Spinal cord (tissue), 10 donors: Measurements from ENCODE around the gene PROZ. TPM values are rescaled to one million over a fixed set of nuclear protein-coding genes. Genes with fewer than 3 reads are reported as not detected.
"Not testable (repeated sequence)": the region's sequence is repeated elsewhere in the genome, so short reads cannot be mapped to it uniquely, and the experiment has no call there.

Experiments used
- DNase-seq, 6 donors: peaks; one replicate each; pipeline versions ENCODE4 v3.0.0 to v3.0.0-alpha.2; 2013 to 2015; ENCODE audit warnings: low spot score in 6 of 6, low read depth in 4 of 6
- H3K27ac ChIP-seq: one replicate; pipeline ENCODE4 v1.5.1; 2013; ENCODE audit warnings: low read depth, low read length, control low read depth
- H3K27me3 ChIP-seq: one replicate; pipeline ENCODE4 v1.6.1; 2013; ENCODE audit warnings: low read length; ENCODE audit not compliant: control insufficient read depth, insufficient read depth
- H3K36me3 ChIP-seq: one replicate; pipeline ENCODE4 v1.6.1; 2013; ENCODE audit warnings: low read length; ENCODE audit not compliant: control insufficient read depth, insufficient read depth
- H3K4me1 ChIP-seq: one replicate; pipeline ENCODE4 v1.6.1; 2013; ENCODE audit warnings: low read length; ENCODE audit not compliant: control insufficient read depth, insufficient read depth
- H3K4me3 ChIP-seq: one replicate; pipeline ENCODE4 v1.5.1; 2013; ENCODE audit warnings: low read depth, low read length, control low read depth
- H3K9me3 ChIP-seq: one replicate; pipeline ENCODE4 v1.6.1; 2013; ENCODE audit warnings: low read length; ENCODE audit not compliant: control insufficient read depth, insufficient read depth
- WGBS: methylation state at CpG from one replicate; pipeline ENCODE4 v1.1.5; 2013; ENCODE audit warnings: missing lambda C conversion rate; ENCODE audit not compliant: insufficient coverage; 5-methylcytosine and 5-hydroxymethylcytosine counted together
- polyA plus RNA-seq, 2 donors: library from polyadenylated mRNA; unstranded; fragments of 120-200 nt; gene quantifications; one replicate each; pipeline ENCODE4 v1.2.1, GENCODE V29; 2013; ENCODE audit not compliant: insufficient read length in 2 of 2
- total RNA-seq, 2 donors: library from RNA; depleted of rRNA in 1 of 2; stranded (reverse); fragments of 120-200 nt in 1 of 2; fragments of >200 nt in 1 of 2; gene quantifications; one replicate each; pipeline versions ENCODE4 v1.2.3 to v1.2.4, GENCODE V29; 2013 to 2014
- donor health status: healthy.

The PROZ gene
- total and polyA plus RNA-seq, 4 donors, result 0.17 to 0.39 TPM; not detected in 2

DNA sequence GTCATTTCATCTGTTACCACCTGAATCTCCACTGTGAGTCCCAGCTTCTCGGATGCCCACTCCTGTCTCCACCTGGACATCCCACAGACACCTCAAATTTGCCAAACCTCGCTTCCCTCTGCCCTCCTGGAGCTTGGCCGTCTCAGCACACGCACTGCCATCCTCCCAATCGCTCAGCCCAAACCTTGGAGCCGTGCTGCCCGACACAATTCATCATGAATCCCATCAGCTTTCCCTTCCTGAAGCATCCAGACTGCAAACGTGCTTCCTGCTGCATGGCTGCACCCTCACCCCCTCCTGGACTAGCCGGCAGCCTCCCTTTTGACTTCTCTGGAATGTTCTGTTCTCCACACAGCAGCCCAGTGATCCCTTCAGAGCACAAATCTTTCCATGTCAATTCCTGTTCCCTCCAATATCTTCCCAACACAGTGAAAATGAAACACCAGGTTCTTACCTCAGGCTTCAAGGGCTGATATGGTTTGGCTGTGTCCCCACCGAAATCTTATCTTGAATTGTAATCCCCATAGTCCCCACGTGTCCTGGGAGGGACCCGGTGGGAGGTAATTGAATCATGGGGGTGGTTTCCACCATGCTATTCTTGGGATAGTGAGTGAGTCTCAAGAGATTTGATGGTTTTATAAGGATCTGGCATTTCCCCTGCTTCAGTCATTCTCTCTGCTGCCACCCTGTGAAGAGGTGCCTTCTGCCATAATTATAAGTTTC lies 1.1 kb upstream of the PROZ start:
- no peak for DNase-seq
- Histone ChIP-seq H3K4me1 (peaks cover 26% of the 10 kb centered on the region), H3K36me3 (no peaks in the 10 kb centered on the region), H3K4me3 (no peak overlapping the region), H3K9me3 (no peaks in the 10 kb centered on the region), H3K27ac (no peak overlapping the region), H3K27me3 (peaks cover 17% of the 10 kb centered on the region)
- WGBS, result 76% methylated on average over 9 of the region's 12 CpGs

- Histone ChIP-seq H3K27ac (no peak overlapping the region), H3K36me3 (no peaks in the 10 kb centered on the region), H3K4me1 (peaks cover 19% of the 10 kb centered on the region), H3K9me3 (no peaks in the 10 kb centered on the region), H3K27me3 (peaks cover 16% of the 10 kb centered on the region), H3K4me3 (no peak overlapping the region)
- no peak for DNase-seq
- 56% methylated on average over 4 of the region's 7 CpGs for WGBS
Observed at GRCh38 chr13:113158946-113159345, 498 bp downstream of the PROZ start.

DNA sequence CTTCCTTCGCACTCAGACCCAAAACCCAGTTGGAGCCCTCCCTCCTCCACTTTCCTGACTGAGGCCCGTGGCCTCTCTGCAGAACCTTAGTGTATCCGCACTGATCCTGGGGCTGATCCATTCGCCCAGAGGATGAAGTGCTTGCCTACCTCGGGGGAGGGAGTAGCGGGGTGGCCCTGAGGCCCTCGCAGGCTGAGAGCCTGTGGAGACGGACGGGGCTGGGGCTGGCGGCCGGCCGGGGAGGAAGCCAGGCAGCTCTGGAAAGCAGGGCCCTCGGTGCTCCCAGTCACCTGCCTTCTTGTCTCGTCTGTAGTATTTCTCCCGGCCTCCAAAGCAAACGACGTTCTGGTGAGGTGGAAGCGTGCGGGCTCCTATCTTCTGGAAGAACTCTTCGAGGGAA lies 1.3 kb downstream of the PROZ start:
- peaks cover 16% of the 10 kb centered on the region for H3K27me3 ChIP-seq
- 75% methylated on average over 17 of the region's 20 CpGs for WGBS
- no peak overlapping the region for H3K27ac ChIP-seq
- no peak for DNase-seq
- H3K36me3 ChIP-seq, result no peaks in the 10 kb centered on the region
- peaks cover 14% of the 10 kb centered on the region for H3K4me1 ChIP-seq
- no peaks in the 10 kb centered on the region for H3K9me3 ChIP-seq
- no peak overlapping the region for H3K4me3 ChIP-seq

GRCh38 chr13:113160983-113161382 lies 2.5 kb downstream of the PROZ start:
- no peaks in the 10 kb centered on the region for H3K36me3 ChIP-seq
- WGBS, result 78% methylated on average over 12 of the region's 12 CpGs
- no peak for DNase-seq

GRCh38 chr13:113161433-113161832 lies 3.0 kb downstream of the PROZ start:
- Histone ChIP-seq H3K27ac (no peak overlapping the region), H3K4me3 (no peak overlapping the region), H3K9me3 (no peaks in the 10 kb centered on the region), H3K27me3 (peaks cover 16% of the 10 kb centered on the region), H3K36me3 (no peaks in the 10 kb centered on the region), H3K4me1 (peaks cover 13% of the 10 kb centered on the region)
- 30% methylated on average over 16 of the region's 16 CpGs for WGBS
- no peak for DNase-seq

More at GRCh38 chr13:113160983-113161382, 2.5 kb downstream of the PROZ start:
- Histone ChIP-seq H3K9me3 (no peaks in the 10 kb centered on the region), H3K27ac (no peak overlapping the region), H3K4me3 (no peak overlapping the region), H3K4me1 (peaks cover 13% of the 10 kb centered on the region), H3K27me3 (peaks cover 16% of the 10 kb centered on the region)

GRCh38 chr13:113161975-113162374 lies 3.5 kb downstream of the PROZ start:
- H3K27ac ChIP-seq, H3K9me3 ChIP-seq, H3K36me3 ChIP-seq, DNase-seq, H3K4me3 ChIP-seq: not testable (repeated sequence)
- no CpG with 5 or more reads among the region's 13 CpGs for WGBS
- Histone ChIP-seq H3K27me3 (peaks cover 16% of the 10 kb centered on the region), H3K4me1 (peaks cover 13% of the 10 kb centered on the region)

DNA sequence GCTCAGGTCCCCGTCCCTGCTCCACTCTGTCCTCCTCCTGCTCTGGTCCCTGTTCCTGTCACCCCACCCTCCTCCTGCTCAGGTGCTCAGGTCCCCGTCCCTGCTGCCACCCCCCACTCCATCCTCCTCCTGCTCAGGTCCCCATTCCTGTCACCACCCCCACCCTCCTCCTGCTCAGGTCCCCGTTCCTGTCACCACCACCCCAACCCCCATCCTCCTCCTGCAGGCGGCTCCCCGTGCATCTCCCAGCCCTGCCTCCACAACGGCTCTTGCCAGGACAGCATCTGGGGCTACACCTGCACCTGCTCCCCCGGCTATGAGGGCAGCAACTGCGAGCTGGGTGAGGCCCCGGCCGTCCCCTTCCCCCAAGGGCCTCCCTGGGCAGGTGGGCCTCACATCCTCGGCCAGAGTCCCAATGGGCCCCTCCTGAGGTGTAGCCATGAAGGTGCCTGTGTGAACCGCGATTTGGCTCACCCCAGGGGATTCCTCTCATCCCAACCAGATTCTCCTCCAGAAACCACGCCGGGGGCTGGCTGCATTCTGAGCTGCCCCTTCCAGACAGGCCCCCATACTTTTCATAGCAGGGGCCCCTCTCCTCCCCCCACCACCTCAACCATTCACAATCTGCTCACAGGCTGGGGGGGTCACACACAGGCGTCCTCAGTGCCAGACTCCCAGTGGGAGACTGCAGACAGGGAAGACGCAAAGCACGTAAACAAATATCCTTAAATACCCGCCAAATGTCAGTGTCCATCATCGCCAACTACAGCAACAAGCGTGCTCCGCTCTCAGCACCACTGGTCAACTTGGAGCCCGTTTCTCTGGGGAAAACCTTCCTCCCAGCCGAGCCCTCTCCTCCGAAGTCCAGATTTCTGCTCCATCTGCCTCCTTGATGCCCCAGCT lies 4.6 kb downstream of the PROZ start:
- 34% methylated on average over 25 of the region's 25 CpGs for WGBS
- H3K36me3 ChIP-seq, result no peaks in the 10 kb centered on the region
- no peaks in the 10 kb centered on the region for H3K9me3 ChIP-seq
- no peak overlapping the region for H3K27ac ChIP-seq
- H3K27me3 ChIP-seq, result peaks cover 16% of the 10 kb centered on the region
- no peak overlapping the region for H3K4me3 ChIP-seq
- no peak for DNase-seq
- H3K4me1 ChIP-seq, result peaks cover 13% of the 10 kb centered on the region

DNA sequence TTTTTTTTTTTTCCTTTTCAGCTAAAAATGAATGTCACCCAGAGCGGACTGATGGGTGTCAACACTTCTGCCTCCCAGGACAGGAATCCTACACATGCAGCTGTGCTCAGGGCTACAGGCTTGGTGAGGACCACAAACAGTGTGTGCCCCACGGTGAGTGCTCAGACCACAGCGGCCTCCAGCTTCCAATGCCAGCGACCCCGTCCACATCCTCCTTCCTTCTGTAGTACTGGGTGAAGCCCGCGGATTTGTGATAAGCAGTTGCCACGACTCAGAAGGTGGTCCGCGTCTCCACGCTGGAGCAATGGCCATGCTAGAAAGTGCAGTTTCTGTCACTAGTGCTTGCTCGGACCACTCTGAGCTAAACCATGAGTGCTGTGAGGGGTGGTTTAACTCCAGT lies 6.0 kb downstream of the PROZ start:
- H3K27ac ChIP-seq, result no peak overlapping the region
- 80% methylated on average over 10 of the region's 12 CpGs for WGBS
- H3K27me3 ChIP-seq, result peaks cover 16% of the 10 kb centered on the region
- H3K4me3 ChIP-seq, result no peak overlapping the region
- H3K9me3 ChIP-seq, result no peaks in the 10 kb centered on the region
- H3K4me1 ChIP-seq, result peaks cover 9% of the 10 kb centered on the region
- peaks cover 2% of the 10 kb centered on the region for H3K36me3 ChIP-seq
- DNase-seq, result no peak

- Histone ChIP-seq H3K9me3 (no peaks in the 10 kb centered on the region), H3K27me3 (peaks cover 12% of the 10 kb centered on the region), H3K36me3 (peaks cover 8% of the 10 kb centered on the region), H3K4me1 (peaks cover 7% of the 10 kb centered on the region), H3K27ac (no peak overlapping the region), H3K4me3 (no peak overlapping the region)
- DNase-seq, result no peak
- WGBS, result 97% methylated on average over 8 of the region's 10 CpGs
Observed at GRCh38 chr13:113166266-113166665, 7.8 kb downstream of the PROZ start.
